Kidney (tissue), 14 donors: ENCODE measurements around the gene PIK3R3. TPM values are rescaled to one million over a fixed set of nuclear protein-coding genes. Genes with fewer than 3 reads are reported as not detected.

Experiments
- DNase-seq, 5 donors: peaks; one replicate each; pipeline ENCODE4 v3.0.0-alpha.2; 2013 to 2020
- FAIRE-seq: peaks from 2 replicates; lab custom pipeline; 2012; peaks lifted over from hg19 to GRCh38; lab: Jason Lieb, UNC
- H3K27ac ChIP-seq, 2 donors: one replicate each; pipeline ENCODE4 v1.7.0; 2013; ENCODE audit warnings: low read depth in 2 of 2, low read length in 2 of 2, inconsistent platforms in 1 of 2
- H3K27me3 ChIP-seq: one replicate; pipeline ENCODE4 v1.7.1; 2013; ENCODE audit warnings: low read length, inconsistent platforms; ENCODE audit not compliant: control insufficient read depth, insufficient read depth
- H3K36me3 ChIP-seq, 3 donors: one replicate each; pipeline versions ENCODE4 v1.7.0 to v1.7.1; 2013; ENCODE audit warnings: low read length in 3 of 3, control low read depth in 1 of 3, inconsistent platforms in 1 of 3; ENCODE audit not compliant: insufficient read depth in 3 of 3, control insufficient read depth in 2 of 3
- H3K4me1 ChIP-seq, 3 donors: one replicate each; pipeline versions ENCODE4 v1.7.0 to v1.7.1; 2013; ENCODE audit warnings: low read length in 3 of 3, inconsistent platforms in 1 of 3, low read depth in 1 of 3; ENCODE audit not compliant: control insufficient read depth in 2 of 3, insufficient read depth in 2 of 3
- H3K4me3 ChIP-seq, 3 donors: one replicate each; pipeline versions ENCODE4 v1.7.0 to v1.8.1; 2013; ENCODE audit warnings: low read length in 3 of 3, control low read depth in 1 of 3, inconsistent platforms in 1 of 3
- H3K9ac ChIP-seq, 3 donors: one replicate each; pipeline versions ENCODE4 v1.7.0 to v1.7.1; 2013; ENCODE audit warnings: low read length in 3 of 3, control low read depth in 1 of 3, inconsistent platforms in 1 of 3
- H3K9me3 ChIP-seq, 3 donors: one replicate each; pipeline versions ENCODE4 v1.7.0 to v1.7.1; 2013; ENCODE audit warnings: low read length in 3 of 3, control low read depth in 1 of 3, inconsistent platforms in 1 of 3; ENCODE audit not compliant: control insufficient read depth in 2 of 3, insufficient read depth in 1 of 3
- intact Hi-C: fragments of 100-400 bp; cut with DNase I; formaldehyde crosslinking; loops from one replicate; pipeline ENCODE4 v1.11.1; 2022
- polyA plus RNA-seq: library from polyadenylated mRNA; stranded (reverse); fragments of 350-450 nt; fragmentation: Illumina TruSeq; extraction: RNeasy Lipid Tissue Mini Kit (QIAGEN cat#74804); gene quantifications from one replicate; pipeline ENCODE4 v1.2.3, GENCODE V29; 2014; ENCODE audit warnings: low read depth, low replicate concordance; ENCODE audit not compliant: insufficient read depth
- total RNA-seq: library from RNA; stranded (reverse); fragmentation: NEBNext Ultra II Directional; extraction: Animal tissue kit (Norgen Biotek cat#: 25700); gene quantifications from one replicate; pipeline ENCODE4 v1.2.1, GENCODE V29; 2021
- TF ChIP-seq, protein P1 (sequence below): IDR thresholded peaks from 3 replicates; pipeline ENCODE4 v1.5.1; 2012; ENCODE audit warnings: mild to moderate bottlenecking, moderate library complexity, borderline replicate concordance; ENCODE audit not compliant: insufficient read depth; ENCODE audit errors: extremely low read depth
- donor health status: control.
- donor health status: control.
- donor health status: control.
- donor health status: control.
- donor health status: control.
- donor health status: DM: yes; HTN: yes; CAD: no.
- donor health status: Normal renal cell carcinoma (clear cell type).

PIK3R3 gene
- total and polyA plus RNA-seq, 2 donors from 2014 or later: 9.7 to 44.2 TPM

DNA sequence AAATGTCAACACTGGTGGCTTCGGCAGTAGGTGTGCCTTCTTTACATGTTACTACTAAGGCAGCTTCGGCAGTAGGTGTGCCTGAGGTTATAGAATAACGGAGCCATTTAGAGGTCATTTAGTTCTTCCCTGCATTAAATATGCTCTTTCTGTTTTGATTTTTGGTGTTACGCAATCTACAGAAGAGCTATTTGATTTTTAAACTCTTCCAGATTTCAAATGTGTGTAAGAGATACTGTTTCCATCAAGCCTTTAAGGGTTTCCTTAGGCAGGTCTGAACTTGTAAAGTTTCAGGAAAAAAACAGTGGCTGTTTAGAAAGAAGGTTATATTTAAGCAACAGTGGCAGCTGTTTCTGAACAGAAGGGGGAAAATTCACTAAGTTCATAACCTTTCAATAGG lies 54.8 kb downstream of the PIK3R3 start:
- H3K4me3 ChIP-seq: no peak overlapping the region
- FAIRE-seq: no peak
- peaks cover 0 to 2% (median 0%) of the 10 kb centered on the region in 3 donors for H3K4me1 ChIP-seq
- no peaks in the 10 kb centered on the region for H3K27me3 ChIP-seq
- H3K9ac ChIP-seq: no peak overlapping the region
- TF ChIP-seq, protein P1, sequence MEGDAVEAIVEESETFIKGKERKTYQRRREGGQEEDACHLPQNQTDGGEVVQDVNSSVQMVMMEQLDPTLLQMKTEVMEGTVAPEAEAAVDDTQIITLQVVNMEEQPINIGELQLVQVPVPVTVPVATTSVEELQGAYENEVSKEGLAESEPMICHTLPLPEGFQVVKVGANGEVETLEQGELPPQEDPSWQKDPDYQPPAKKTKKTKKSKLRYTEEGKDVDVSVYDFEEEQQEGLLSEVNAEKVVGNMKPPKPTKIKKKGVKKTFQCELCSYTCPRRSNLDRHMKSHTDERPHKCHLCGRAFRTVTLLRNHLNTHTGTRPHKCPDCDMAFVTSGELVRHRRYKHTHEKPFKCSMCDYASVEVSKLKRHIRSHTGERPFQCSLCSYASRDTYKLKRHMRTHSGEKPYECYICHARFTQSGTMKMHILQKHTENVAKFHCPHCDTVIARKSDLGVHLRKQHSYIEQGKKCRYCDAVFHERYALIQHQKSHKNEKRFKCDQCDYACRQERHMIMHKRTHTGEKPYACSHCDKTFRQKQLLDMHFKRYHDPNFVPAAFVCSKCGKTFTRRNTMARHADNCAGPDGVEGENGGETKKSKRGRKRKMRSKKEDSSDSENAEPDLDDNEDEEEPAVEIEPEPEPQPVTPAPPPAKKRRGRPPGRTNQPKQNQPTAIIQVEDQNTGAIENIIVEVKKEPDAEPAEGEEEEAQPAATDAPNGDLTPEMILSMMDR: no peak
- no peak overlapping the region for H3K27ac ChIP-seq
- H3K36me3 ChIP-seq: no peaks in the 10 kb centered on the region
- no peaks in the 10 kb centered on the region for H3K9me3 ChIP-seq
- no peak for DNase-seq
- intact Hi-C loops: no loop called here

DNA sequence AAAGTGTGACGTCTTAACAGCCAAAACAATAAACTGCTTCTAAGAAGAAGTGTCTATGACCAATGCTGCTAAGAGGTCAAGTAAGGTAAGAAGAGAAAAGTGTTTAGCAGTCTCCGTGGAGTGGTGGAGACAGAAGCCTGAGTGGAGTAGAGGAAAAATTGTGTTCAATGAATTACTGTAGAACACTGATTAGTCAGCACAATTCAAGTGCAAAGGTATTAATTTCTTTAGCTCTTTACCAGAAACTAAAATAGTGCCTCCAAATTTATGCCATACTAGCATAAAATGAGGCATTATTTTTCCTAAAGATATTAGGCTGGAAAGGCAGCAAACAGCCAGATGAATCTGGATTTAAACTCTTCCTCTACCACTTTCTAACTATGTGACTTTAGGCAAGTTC lies 56.1 kb downstream of the PIK3R3 start:
- DNase-seq (no peak), FAIRE-seq (no peak)
- no peak overlapping the region for H3K9ac ChIP-seq
- H3K9me3 ChIP-seq: no peaks in the 10 kb centered on the region
- H3K4me1 ChIP-seq: peaks cover 0 to 2% (median 0%) of the 10 kb centered on the region in 3 donors
- H3K27ac ChIP-seq: no peak overlapping the region
- H3K36me3 ChIP-seq: no peaks in the 10 kb centered on the region
- H3K27me3 ChIP-seq: no peaks in the 10 kb centered on the region
- TF ChIP-seq, protein P1: no peak
- no peak overlapping the region for H3K4me3 ChIP-seq
- intact Hi-C loops: no loop called here

GRCh38 chr1:46072975-46073374 lies 59.5 kb downstream of the PIK3R3 start:
- no peaks in the 10 kb centered on the region for H3K27me3 ChIP-seq
- H3K9ac ChIP-seq: no peak overlapping the region
- FAIRE-seq (no peak), DNase-seq (no peak)
- H3K9me3 ChIP-seq: no peaks in the 10 kb centered on the region
- no peaks in the 10 kb centered on the region for H3K36me3 ChIP-seq
- intact Hi-C loops: no loop called here
- no peak overlapping the region for H3K27ac ChIP-seq
- H3K4me1 ChIP-seq: peaks cover 0 to 3% (median 2%) of the 10 kb centered on the region in 3 donors
- no peak overlapping the region for H3K4me3 ChIP-seq
- TF ChIP-seq, protein P1: no peak
